ENCODE data around the gene SLIT1.

SLIT1 gene

GRCh38 chr10:97023401-97024167, 162.2 kb downstream of the SLIT1 start:
- DNase-seq (ENCODE audit: low spot score), result no peak

GRCh38 chr10:97022616-97023015, 163.1 kb downstream of the SLIT1 start:
- no peak for DNase-seq (ENCODE audit: low spot score)

GRCh38 chr10:97020452-97021400, 165.0 kb downstream of the SLIT1 start:
- peak; percentile 21 for DNase-seq (ENCODE audit: low spot score)

GRCh38 chr10:97019213-97019844, 166.4 kb downstream of the SLIT1 start:
- DNase-seq (ENCODE audit: low spot score), result no peak

GRCh38 chr10:97018251-97019212, 167.2 kb downstream of the SLIT1 start:
- no peak for DNase-seq (ENCODE audit: low spot score)

- DNase-seq (ENCODE audit: low spot score), result no peak
Measured at GRCh38 chr10:97017474-97017903, 168.3 kb downstream of the SLIT1 start.

GRCh38 chr10:97016728-97017473, 168.9 kb downstream of the SLIT1 start:
- peak; percentile 42 for DNase-seq (ENCODE audit: low spot score)

GRCh38 chr10:97015240-97015639, 170.5 kb downstream of the SLIT1 start:
- DNase-seq (ENCODE audit: low spot score), result no peak

- DNase-seq (ENCODE audit: low spot score), result no peak
Measured at GRCh38 chr10:97013983-97014382, 171.8 kb downstream of the SLIT1 start.

GRCh38 chr10:97013568-97013967, 172.2 kb downstream of the SLIT1 start:
- no peak for DNase-seq (ENCODE audit: low spot score)

GRCh38 chr10:97012470-97012869, 173.3 kb downstream of the SLIT1 start:
- no peak for DNase-seq (ENCODE audit: low spot score)

- DNase-seq (ENCODE audit: low spot score), result no peak
Measured at GRCh38 chr10:97011397-97011796, 174.4 kb downstream of the SLIT1 start.

GRCh38 chr10:97010695-97011206, 175.0 kb downstream of the SLIT1 start:
- DNase-seq (ENCODE audit: low spot score), result no peak

- no peak for DNase-seq (ENCODE audit: low spot score)
Measured at GRCh38 chr10:97007417-97007816, 178.3 kb downstream of the SLIT1 start.

- no peak for DNase-seq (ENCODE audit: low spot score)
Measured at GRCh38 chr10:97006364-97006763, 179.4 kb downstream of the SLIT1 start.

- no peak for DNase-seq (ENCODE audit: low spot score)
Measured at GRCh38 chr10:97005349-97005748, 180.4 kb downstream of the SLIT1 start.

GRCh38 chr10:97004591-97004990, 181.2 kb downstream of the SLIT1 start:
- DNase-seq (ENCODE audit: low spot score), result no peak

GRCh38 chr10:97003804-97004201, 182.0 kb downstream of the SLIT1 start:
- no peak for DNase-seq (ENCODE audit: low spot score)

GRCh38 chr10:97003151-97003803, 182.5 kb downstream of the SLIT1 start:
- DNase-seq (ENCODE audit: low spot score), result no peak

GRCh38 chr10:97002670-97003069, 183.1 kb downstream of the SLIT1 start:
- DNase-seq (ENCODE audit: low spot score), result no peak

Measured in putamen (tissue), 1 donor.